DMS114 treated with DMSO at 0.1 percent for 48 hours (cell line): Measurements from ENCODE around the gene CBX6.

Experiments used
- DNase-seq: peaks from one replicate; lab custom pipeline; 2025; ENCODE audit not compliant: unreplicated experiment; lab: John Stamatoyannopoulos, UW

CBX6 gene

GRCh38 chr22:38841211-38841610 lies 30.8 kb downstream of the CBX6 start:
- no peak for DNase-seq

GRCh38 chr22:38840129-38840528 lies 31.9 kb downstream of the CBX6 start:
- DNase-seq, result no peak

- DNase-seq, result no peak
Measured at GRCh38 chr22:38839686-38840085, 32.3 kb downstream of the CBX6 start.

GRCh38 chr22:38837414-38837928 lies 34.5 kb downstream of the CBX6 start:
- DNase-seq, result no peak

- no peak for DNase-seq
Measured at GRCh38 chr22:38835888-38836301, 36.1 kb downstream of the CBX6 start.

GRCh38 chr22:38834991-38835390 lies 37.0 kb downstream of the CBX6 start:
- DNase-seq, result no peak

- no peak for DNase-seq
Measured at GRCh38 chr22:38834215-38834953, 37.6 kb downstream of the CBX6 start.

- DNase-seq, result no peak
Measured at GRCh38 chr22:38833061-38833460, 39.0 kb downstream of the CBX6 start.

GRCh38 chr22:38832005-38832978 lies 39.7 kb downstream of the CBX6 start:
- no peak for DNase-seq

- DNase-seq, result no peak
Measured at GRCh38 chr22:38831166-38831945, 40.7 kb downstream of the CBX6 start.

GRCh38 chr22:38830845-38831108 lies 41.2 kb downstream of the CBX6 start:
- DNase-seq, result no peak

- no peak for DNase-seq
Measured at GRCh38 chr22:38830026-38830844, 41.8 kb downstream of the CBX6 start.

- DNase-seq, result no peak
Measured at GRCh38 chr22:38829485-38829884, 42.5 kb downstream of the CBX6 start.

- no peak for DNase-seq
Measured at GRCh38 chr22:38828616-38829205, 43.3 kb downstream of the CBX6 start.

- no peak for DNase-seq
Measured at GRCh38 chr22:38828191-38828590, 43.8 kb downstream of the CBX6 start.

GRCh38 chr22:38827510-38827909 lies 44.5 kb downstream of the CBX6 start:
- DNase-seq, result no peak

- no peak for DNase-seq
Measured at GRCh38 chr22:38826801-38827200, 45.2 kb downstream of the CBX6 start.

GRCh38 chr22:38826386-38826785 lies 45.6 kb downstream of the CBX6 start:
- DNase-seq, result no peak

GRCh38 chr22:38824585-38824984 lies 47.4 kb downstream of the CBX6 start:
- no peak for DNase-seq

- no peak for DNase-seq
Measured at GRCh38 chr22:38823637-38824036, 48.4 kb downstream of the CBX6 start.
